K562 (cell line): Measurements from ENCODE around the gene FBP2. TPM values are rescaled to one million over a fixed set of nuclear protein-coding genes. Genes with fewer than 3 reads are reported as not detected.

Source experiments
- ATAC-seq: fragments of 200-7000 bp; cut with Tn5 transposase; 3 replicates; pipeline ENCODE4 v1.9.1; 2020; ENCODE audit warnings: moderate library complexity
- BruUV-seq: library from RNA; stranded (reverse); fragments of 400-500 nt; replicated peaks from 2 replicates; lab custom pipeline; 2021; lab: Mats Ljungman, UMichigan
- CTCF ChIA-PET: fragments of 300-600 bp; formaldehyde crosslinking; extraction: SDS; loops from one replicate; lab custom pipeline; 2021; ENCODE audit warnings: low intra/inter-chr PET ratio; lab: Yijun Ruan, JAX
- POLR2A ChIA-PET: fragments of 300-600, 350-650 bp; sonication (Branson Sonifier 250); formaldehyde crosslinking; extraction: SDS; loops from one replicate; lab custom pipeline; 2021; ENCODE audit warnings: antibody characterized with exemption, inconsistent platforms; lab: Yijun Ruan, JAX
- DNase-seq, 4 experiments: peaks; one replicate each; pipeline versions ENCODE4 v3.0.0 to v3.0.0-alpha.2; 2011 to 2018; ENCODE audit warnings: low spot score in 3 of 4, mixed read lengths in 3 of 4; ENCODE audit errors: extremely low read depth in 1 of 4
- FAIRE-seq: peaks from 2 replicates; lab custom pipeline; 2011; peaks lifted over from hg19 to GRCh38; lab: Jason Lieb, UNC
- H2AFZ ChIP-seq: 2 replicates; pipeline ENCODE4 v1.6.0; 2011; ENCODE audit warnings: low read depth, low read length, control low read depth, inconsistent platforms
- H3K27ac ChIP-seq: fragments of 200-600 bp; 3 replicates; pipeline ENCODE4 v1.8.0; 2011; ENCODE audit warnings: low read depth, mild to moderate bottlenecking, control low read depth, inconsistent platforms, low read length, moderate library complexity, mixed read lengths; ENCODE audit errors: extremely low read depth
- H3K27me3 ChIP-seq, 2 experiments: fragments of 300-600 bp in 1 of 2; 2 replicates in 1 of 2; 3 replicates in 1 of 2; pipeline versions ENCODE4 v1.6.0 to v1.8.0; 2011; ENCODE audit warnings: inconsistent platforms in 2 of 2, low read length in 2 of 2, mild to moderate bottlenecking in 1 of 2, mixed read lengths in 1 of 2, moderate library complexity in 1 of 2; ENCODE audit not compliant: control insufficient read depth in 2 of 2, insufficient read depth in 2 of 2
- H3K36me3 ChIP-seq: fragments of 300-600 bp; 3 replicates; pipeline ENCODE4 v1.8.0; 2011; ENCODE audit warnings: mild to moderate bottlenecking, low read length, inconsistent platforms; ENCODE audit not compliant: control insufficient read depth, insufficient read depth
- H3K4me1 ChIP-seq, 2 experiments: fragments of 200-600 bp in 1 of 2; replicated peaks in 1 of 2; 2 replicates in 1 of 2; 3 replicates in 1 of 2; pipeline versions ENCODE4 v1.5.1 to v1.8.0; 2011; ENCODE audit warnings: inconsistent platforms in 2 of 2, low read length in 2 of 2, mild to moderate bottlenecking in 1 of 2, mixed read lengths in 1 of 2, moderate library complexity in 1 of 2; ENCODE audit not compliant: control insufficient read depth in 2 of 2, insufficient read depth in 2 of 2
- H3K4me2 ChIP-seq: 2 replicates; pipeline ENCODE4 v1.6.1; 2011; ENCODE audit warnings: low read length, control low read depth, inconsistent platforms, mixed read lengths; ENCODE audit not compliant: insufficient read depth
- H3K4me3 ChIP-seq: fragments of 200-600 bp; sonication (generic), shearing (Covaris generic); 2 replicates; pipeline ENCODE4 v1.5.1; 2016; ENCODE audit warnings: control low read depth, inconsistent platforms
- H3K79me2 ChIP-seq: fragments of 200-600 bp; 3 replicates; pipeline ENCODE4 v1.8.0; 2011; ENCODE audit warnings: low read length, inconsistent platforms; ENCODE audit not compliant: control insufficient read depth, insufficient read depth
- H3K9ac ChIP-seq, 2 experiments: 2 replicates each; pipeline versions ENCODE4 v1.6.0 to v1.6.1; 2011; ENCODE audit warnings: low read depth in 2 of 2, low read length in 2 of 2, control low read depth in 1 of 2, inconsistent platforms in 1 of 2, mild to moderate bottlenecking in 1 of 2, mixed read lengths in 1 of 2; ENCODE audit not compliant: insufficient read depth in 1 of 2
- H3K9me1 ChIP-seq: one replicate; pipeline ENCODE4 v1.6.0; 2011; ENCODE audit warnings: inconsistent platforms, mild to moderate bottlenecking, low read length, moderate library complexity; ENCODE audit not compliant: control insufficient read depth, insufficient read depth
- H3K9me3 ChIP-seq: replicated peaks from 2 replicates; pipeline ENCODE4 v1.5.1; 2011; ENCODE audit warnings: low read depth, low read length, inconsistent platforms; ENCODE audit not compliant: control insufficient read depth, insufficient read depth
- H4K20me1 ChIP-seq: replicated peaks from 2 replicates; pipeline ENCODE4 v1.6.1; 2011; ENCODE audit warnings: low read length, inconsistent platforms, mixed read lengths; ENCODE audit not compliant: control insufficient read depth, insufficient read depth
- DDX20 ChIP-seq: fragments of 450-650 bp; IDR thresholded peaks from 2 replicates; pipeline ENCODE4 v1.6.1; 2016; ENCODE audit warnings: missing genetic modification characterization, low read depth, mild to moderate bottlenecking, missing compliant biosample characterization, moderate library complexity
- JUN ChIP-seq, 2 experiments: sonication (generic) in 1 of 2; formaldehyde crosslinking in 1 of 2; IDR thresholded peaks; 2 replicates each; pipeline versions ENCODE4 v1.6.1 to v1.8.0; 2012 to 2022; ENCODE audit warnings: borderline replicate concordance in 2 of 2, mild to moderate bottlenecking in 2 of 2, improper control_type of control experiment in 1 of 2, low read depth in 1 of 2, low read length in 1 of 2, missing genetic modification reagents in 1 of 2
- MEF2D ChIP-seq: conservative IDR thresholded peaks from 2 replicates; pipeline ENCODE4 v1.6.1; 2016; ENCODE audit warnings: low read depth, missing genetic modification characterization, missing compliant biosample characterization
- MTA1 ChIP-seq: fragments of 450-650 bp; IDR thresholded peaks from 2 replicates; pipeline ENCODE4 v1.6.1; 2017; ENCODE audit warnings: borderline replicate concordance
- ZNF263 ChIP-seq: sonication (generic); formaldehyde crosslinking; IDR thresholded peaks from 2 replicates; pipeline ENCODE4 v1.8.0; 2022; ENCODE audit warnings: mild to moderate bottlenecking, missing genetic modification reagents, borderline replicate concordance
- ZSCAN32 ChIP-seq: fragments of 450-650 bp; formaldehyde crosslinking; IDR thresholded peaks from 2 replicates; pipeline ENCODE4 v1.4.0; 2020; ENCODE audit warnings: mild to moderate bottlenecking, moderate library complexity
- WGBS: fragments of 100-300 bp; shearing (Covaris generic); methylation state at CpG from one replicate; pipeline ENCODE4 v1.1.6; 2016; ENCODE audit warnings: low coverage, mixed read lengths; ENCODE audit not compliant: insufficient coverage; ENCODE audit errors: missing lambda C conversion rate; 5-methylcytosine and 5-hydroxymethylcytosine counted together
- in situ Hi-C: fragments of 300-500 bp; cut with MboI; formaldehyde crosslinking; loops from 4 replicates; pipeline ENCODE4 v1.15.0; 2018; ENCODE audit warnings: inconsistent platforms, mixed read lengths
- intact Hi-C: fragments of 100-400 bp; cut with micrococcal nuclease; formaldehyde crosslinking; loops from 2 replicates; pipeline ENCODE4 v1.14.2; 2022
- polyA plus RNA-seq, 8 experiments: library from polyadenylated mRNA; depleted of rRNA in 4 of 8; stranded (reverse) in 5 of 8; unstranded in 3 of 8; fragments of >200 nt; fragmentation: Nextera tagmentation in 2 of 8; fragmentation: Illumina TruSeq in 1 of 8; extraction: Ambion mirVana in 2 of 8; extraction: Trizol in 1 of 8; gene quantifications; 2 replicates each; pipeline versions ENCODE4 v1.2.1 to v1.2.3, GENCODE V29; 2011 to 2014; ENCODE audit warnings: inconsistent platforms in 1 of 8, missing spikeins in 1 of 8
- total RNA-seq, 7 experiments: library from RNA; depleted of rRNA in 6 of 7; stranded (reverse); fragments of >200 nt in 6 of 7; fragmentation: Illumina TruSeq in 2 of 7; extraction: Trizol in 2 of 7; gene quantifications; 2 replicates each; pipeline versions ENCODE4 v1.2.1 to v1.2.3, GENCODE V29; 2011 to 2021; ENCODE audit warnings: low replicate concordance in 1 of 7

FBP2 gene
- total and polyA plus RNA-seq, 9 of the 15 experiments (the other 6 are each of a cell fraction or from before 2014, with no cell fraction given) = 0.06 TPM; not detected in 7

- intact Hi-C loops (no loop called here), in situ Hi-C loops (no loop called here)
- CTCF ChIA-PET = no interaction called here
- Histone ChIP-seq H3K79me2 (no peaks in the 10 kb centered on the region), H3K4me2 (no peak overlapping the region), H2AFZ (no peak overlapping the region), H3K9me3 (no peaks in the 10 kb centered on the region), H3K27ac (no peak overlapping the region), H3K4me3 (no peak overlapping the region), H3K4me1 (peaks cover 0 to 10% of the 10 kb centered on the region in 2 experiments; a peak in 2 of 5 replicates), H3K36me3 (no peaks in the 10 kb centered on the region), H3K9ac (no peak overlapping the region), H3K9me1 (no peaks in the 10 kb centered on the region), H4K20me1 (no peaks in the 10 kb centered on the region), H3K27me3 (peaks cover 20 to 38% of the 10 kb centered on the region in 2 experiments; a peak in 4 of 5 replicates)
- 24% methylated on average over 19 of the region's 19 CpGs for WGBS
- POLR2A ChIA-PET = no interaction called here
- TF ChIP-seq MTA1 (no peak), JUN (IDR thresholded peaks at IDR 0.05; ENCODE audit: borderline replicate concordance, low read depth, low read length) (no peak), JUN (CRISPR knock-in tag; IDR thresholded peaks at IDR 0.05; ENCODE audit: borderline replicate concordance) (no peak), MEF2D (tag) (no peak), ZNF263 (CRISPR knock-in tag) (no peak), ZSCAN32 (no peak), DDX20 (tag) (no peak)
- BruUV-seq = no TSS peak
- FAIRE-seq = no peak
- no peak for ATAC-seq
- DNase-seq = no peak
Measured at GRCh38 chr9:94622087-94622800, 28.6 kb upstream of the FBP2 start.
